ENCODE measurements around the gene SEZ6L. TPM values are rescaled to one million over a fixed set of nuclear protein-coding genes. Genes with fewer than 3 reads are reported as not detected.
A peak's percentile ranks its signal among the peaks of the same experiment; 100 is the strongest.

Gene SEZ6L
- total RNA-seq, 4 donors from 2014 or later, result 0.09 to 0.16 TPM; not detected in 2

GRCh38 chr22:26426924-26427323 is 257.7 kb downstream of the SEZ6L start:
- TF ChIP-seq CTCF (IDR thresholded peaks at IDR 0.05), result no peak
- ATAC-seq (ENCODE audit: low FRiP score) (no peak), DNase-seq (ENCODE audit: low spot score) (no peak)

GRCh38 chr22:26428515-26429457 is 259.5 kb downstream of the SEZ6L start, which contains the start of gene ASPHD2:
Gene ASPHD2 (plus strand): TSS chr22:26429260. CDS start chr22:26433616, 4,356 bp downstream.
- no peak for TF ChIP-seq CTCF (IDR thresholded peaks at IDR 0.05)
- peak; percentile 28 for DNase-seq (ENCODE audit: low spot score)
- peak; percentile 91 for ATAC-seq (ENCODE audit: low FRiP score)

- TF ChIP-seq CTCF (IDR thresholded peaks at IDR 0.05), result no peak
- DNase-seq (ENCODE audit: low spot score), result no peak
- peak; percentile 19 for ATAC-seq (ENCODE audit: low FRiP score)
These were observed 260.4 kb downstream of the SEZ6L start for GRCh38 chr22:26429458-26430286.

GRCh38 chr22:26430600-26430999 is 261.3 kb downstream of the SEZ6L start:
- no peak for ATAC-seq (ENCODE audit: low FRiP score)
- TF ChIP-seq CTCF (IDR thresholded peaks at IDR 0.05), result no peak
- no peak for DNase-seq (ENCODE audit: low spot score)

- no peak for DNase-seq (ENCODE audit: low spot score)
- no peak for ATAC-seq (ENCODE audit: low FRiP score)
- no peak for TF ChIP-seq CTCF (IDR thresholded peaks at IDR 0.05)
These were observed 262.2 kb downstream of the SEZ6L start for GRCh38 chr22:26431261-26431995.

- ATAC-seq (ENCODE audit: low FRiP score), result no peak
- TF ChIP-seq CTCF (IDR thresholded peaks at IDR 0.05), result no peak
These were observed 263.5 kb downstream of the SEZ6L start for GRCh38 chr22:26432619-26433311.

More at GRCh38 chr22:26432619-26433311, 263.5 kb downstream of the SEZ6L start:
- no peak for DNase-seq (ENCODE audit: low spot score)

All from omental fat pad (tissue), 4 donors.